HepG2 (cell line): ENCODE measurements around the gene NFKBIA. TPM values are rescaled to one million over a fixed set of nuclear protein-coding genes. Genes with fewer than 3 reads are reported as not detected.

ENCODE experiments used
- ARID3A ChIP-seq: IDR thresholded peaks from 2 replicates; pipeline ENCODE4 v1.6.1; 2012; ENCODE audit warnings: low read depth, low read length, improper control_type of control experiment
- DNMT1 ChIP-seq: sonication (generic); formaldehyde crosslinking; IDR thresholded peaks from 2 replicates; pipeline ENCODE4 v1.5.1; 2020; ENCODE audit warnings: mild to moderate bottlenecking, missing genetic modification reagents
- GZF1 ChIP-seq: sonication (generic); formaldehyde crosslinking; IDR thresholded peaks from 2 replicates; pipeline ENCODE4 v1.5.1; 2020; ENCODE audit warnings: mild to moderate bottlenecking, missing genetic modification reagents
- KAT2B ChIP-seq: fragments of 150-350 bp; IDR thresholded peaks from 2 replicates; pipeline ENCODE4 v1.6.1; 2014; ENCODE audit warnings: low read depth, low read length, borderline replicate concordance
- NKX3-1 ChIP-seq: sonication (generic); formaldehyde crosslinking; IDR thresholded peaks from 2 replicates; pipeline ENCODE4 v1.5.0; 2020; ENCODE audit warnings: missing genetic modification reagents
- RBM39 ChIP-seq: fragments of 200-400 bp; formaldehyde crosslinking; IDR thresholded peaks from one replicate; pipeline ENCODE4 v1.6.1; 2018; ENCODE audit warnings: antibody characterized with exemption, mild to moderate bottlenecking, low read depth, low read length; ENCODE audit not compliant: poor library complexity, severe bottlenecking
- TFAP4 ChIP-seq: sonication (generic); IDR thresholded peaks from 2 replicates; pipeline ENCODE4 v1.6.1; 2016; ENCODE audit warnings: low read depth, borderline replicate concordance
- ZBED4 ChIP-seq: sonication (generic); formaldehyde crosslinking; IDR thresholded peaks from 2 replicates; pipeline ENCODE4 v1.4.0; 2020; ENCODE audit warnings: missing genetic modification reagents, borderline replicate concordance
- ZFP36L1 ChIP-seq: sonication (generic); formaldehyde crosslinking; IDR thresholded peaks from 2 replicates; pipeline ENCODE4 v1.8.0; 2022; ENCODE audit warnings: mild to moderate bottlenecking, missing genetic modification reagents, moderate library complexity
- ZNF143 ChIP-seq: sonication (generic); formaldehyde crosslinking; IDR thresholded peaks from 2 replicates; pipeline ENCODE4 v1.4.0; 2020; ENCODE audit warnings: missing genetic modification reagents
- ZNF574 ChIP-seq: sonication (generic); formaldehyde crosslinking; IDR thresholded peaks from 2 replicates; pipeline ENCODE4 v1.4.0; 2020; ENCODE audit warnings: missing genetic modification reagents
- ZNF749 ChIP-seq: sonication (generic); formaldehyde crosslinking; IDR thresholded peaks from 2 replicates; pipeline ENCODE4 v1.8.0; 2022; ENCODE audit warnings: mild to moderate bottlenecking, missing genetic modification reagents, moderate library complexity, borderline replicate concordance
- ZNF800 ChIP-seq: sonication (generic); formaldehyde crosslinking; IDR thresholded peaks from 2 replicates; pipeline ENCODE4 v1.4.0; 2020; ENCODE audit warnings: missing genetic modification reagents
- ZNF83 ChIP-seq: sonication (generic); formaldehyde crosslinking; IDR thresholded peaks from 2 replicates; pipeline ENCODE4 v1.4.0; 2020; ENCODE audit warnings: missing genetic modification reagents, mild to moderate bottlenecking, borderline replicate concordance
- polyA plus RNA-seq, 8 experiments: library from polyadenylated mRNA; depleted of rRNA in 3 of 8; stranded (reverse) in 7 of 8; unstranded in 1 of 8; fragments of >200 nt; fragmentation: Illumina TruSeq in 4 of 8; extraction: Trizol in 4 of 8; gene quantifications; 2 replicates each; pipeline versions ENCODE4 v1.2.1 to v1.2.3, GENCODE V29; 2011 to 2016; ENCODE audit warnings: low read depth in 4 of 8, missing spikeins in 1 of 8, mixed read lengths in 1 of 8; ENCODE audit not compliant: insufficient read depth in 1 of 8
- total RNA-seq, 5 experiments: library from RNA; depleted of rRNA; stranded (reverse); fragments of >200 nt; fragmentation: Illumina TruSeq; extraction: Trizol; gene quantifications; 2 replicates each; pipeline ENCODE4 v1.2.3, GENCODE V29; 2016; ENCODE audit warnings: low read depth in 1 of 5

Gene NFKBIA
- total and polyA plus RNA-seq, 2 of the 13 experiments (the other 11 are each of a cell fraction or from before 2014, with no cell fraction given), result 197 to 319 TPM

GRCh38 chr14:35355981-35356841 is 48.3 kb downstream of the NFKBIA start (continued):
- TF ChIP-seq ZNF574 (CRISPR knock-in tag), result peak; percentile 96
- no peak; the same call in 1 of the 2 replicates for TF ChIP-seq ZNF83 (CRISPR knock-in tag)
- peak; percentile 19; the same call in 1 of the 2 replicates for TF ChIP-seq TFAP4
- no peak for TF ChIP-seq GZF1 (CRISPR knock-in tag)
- no peak for TF ChIP-seq KAT2B
- peak; percentile 88 for TF ChIP-seq ZNF800 (CRISPR knock-in tag)
- no peak for TF ChIP-seq DNMT1 (CRISPR knock-in tag)
- peak; percentile 21; the same call in 1 of the 2 replicates for TF ChIP-seq ZNF143 (CRISPR knock-in tag)
- peak; percentile 83; the same call in 1 of the 2 replicates for TF ChIP-seq ZFP36L1
- TF ChIP-seq ARID3A, result peak; percentile 86; the same call in 1 of the 2 replicates
- TF ChIP-seq ZBED4 (CRISPR knock-in tag), result peak; percentile 55; the same call in 1 of the 2 replicates
- TF ChIP-seq RBM39, result no peak
- TF ChIP-seq ZNF749 (CRISPR knock-in tag), result no peak
- 0 out of 2 replicates have a peak, but pooled peaks have one; percentile 80 for TF ChIP-seq NKX3-1
